HG03135 (cell line): ENCODE data around the gene SUCO.
"Not testable (repeated sequence)": the region's sequence is repeated elsewhere in the genome, so short reads cannot be mapped to it uniquely, and the experiment has no call there.

Source experiments
- ATAC-seq: cut with Tn5 transposase; IDR thresholded peaks from one replicate; pipeline ENCODE4 v1.9.1; 2021; ENCODE audit warnings: mild to moderate bottlenecking, moderate library complexity; ENCODE audit not compliant: unreplicated experiment

Gene SUCO

DNA sequence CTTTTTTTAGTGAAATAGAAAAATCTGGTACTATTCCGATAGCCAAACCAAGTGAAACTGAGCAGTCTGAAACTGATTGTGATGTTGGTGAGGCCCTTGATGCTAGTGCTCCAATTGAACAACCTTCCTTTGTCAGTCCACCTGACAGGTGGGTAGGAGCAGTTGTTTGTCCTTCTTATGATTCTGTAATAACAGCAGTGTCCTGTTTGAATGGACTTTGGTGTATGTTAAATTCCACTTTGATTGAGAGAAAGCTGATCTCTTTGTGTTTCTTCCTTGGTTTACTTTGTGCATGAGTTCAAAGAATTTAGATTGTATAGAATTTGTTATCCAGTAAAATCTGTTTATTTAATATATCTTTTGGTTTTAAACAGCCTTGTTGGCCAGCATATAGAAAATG is 24.3 kb downstream of the SUCO start:
- no peak for ATAC-seq

DNA sequence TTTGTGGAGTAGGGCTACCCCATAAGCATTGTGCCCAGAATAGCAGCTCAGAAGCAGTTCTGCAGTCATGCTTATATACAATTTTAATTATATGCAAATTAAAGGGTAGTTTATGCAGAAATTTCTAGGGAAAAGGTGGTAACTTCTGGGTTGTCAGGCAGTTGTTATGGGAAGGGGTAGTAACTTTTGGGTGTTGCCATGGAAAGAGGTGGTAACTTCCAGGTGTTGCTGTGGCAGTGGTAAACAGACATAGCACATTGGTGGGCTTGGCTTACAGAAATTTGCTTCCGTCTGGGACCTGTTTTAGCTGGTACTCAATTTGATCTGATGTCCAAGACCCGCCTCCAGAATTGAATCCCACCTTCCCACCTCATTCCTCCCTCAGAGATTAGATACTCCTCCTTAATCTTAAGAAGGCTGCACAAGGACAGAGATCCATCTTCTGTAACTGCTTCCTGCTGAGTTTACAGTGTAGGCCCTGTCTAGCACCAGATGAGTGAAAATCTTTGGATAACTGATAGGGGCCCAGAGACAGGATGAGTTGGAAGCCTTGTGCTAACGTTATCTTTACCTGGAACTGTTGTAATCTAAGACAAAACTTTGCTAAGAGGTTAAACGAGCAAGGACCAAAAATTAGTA is 26.7 kb downstream of the SUCO start:
- ATAC-seq: no peak

DNA sequence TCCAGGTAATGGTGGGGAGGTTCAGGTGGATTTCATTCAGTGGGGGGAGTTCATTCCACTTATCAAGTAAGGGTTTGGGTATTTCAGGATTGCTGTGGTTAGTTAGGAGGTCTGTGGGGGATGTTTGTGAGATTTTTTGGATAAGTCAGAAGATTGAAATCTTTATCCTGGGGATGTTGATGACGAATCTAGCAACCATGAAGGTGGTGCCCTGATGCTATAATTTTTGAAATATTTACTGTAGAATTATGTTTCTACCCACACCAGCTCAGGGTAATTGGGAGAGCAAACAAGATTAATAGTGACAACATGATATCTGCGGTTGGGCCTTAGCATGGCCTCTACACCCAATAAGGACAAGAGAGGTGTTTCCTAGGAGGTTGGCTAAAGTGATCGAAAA is 28.3 kb downstream of the SUCO start:
- no peak for ATAC-seq

DNA sequence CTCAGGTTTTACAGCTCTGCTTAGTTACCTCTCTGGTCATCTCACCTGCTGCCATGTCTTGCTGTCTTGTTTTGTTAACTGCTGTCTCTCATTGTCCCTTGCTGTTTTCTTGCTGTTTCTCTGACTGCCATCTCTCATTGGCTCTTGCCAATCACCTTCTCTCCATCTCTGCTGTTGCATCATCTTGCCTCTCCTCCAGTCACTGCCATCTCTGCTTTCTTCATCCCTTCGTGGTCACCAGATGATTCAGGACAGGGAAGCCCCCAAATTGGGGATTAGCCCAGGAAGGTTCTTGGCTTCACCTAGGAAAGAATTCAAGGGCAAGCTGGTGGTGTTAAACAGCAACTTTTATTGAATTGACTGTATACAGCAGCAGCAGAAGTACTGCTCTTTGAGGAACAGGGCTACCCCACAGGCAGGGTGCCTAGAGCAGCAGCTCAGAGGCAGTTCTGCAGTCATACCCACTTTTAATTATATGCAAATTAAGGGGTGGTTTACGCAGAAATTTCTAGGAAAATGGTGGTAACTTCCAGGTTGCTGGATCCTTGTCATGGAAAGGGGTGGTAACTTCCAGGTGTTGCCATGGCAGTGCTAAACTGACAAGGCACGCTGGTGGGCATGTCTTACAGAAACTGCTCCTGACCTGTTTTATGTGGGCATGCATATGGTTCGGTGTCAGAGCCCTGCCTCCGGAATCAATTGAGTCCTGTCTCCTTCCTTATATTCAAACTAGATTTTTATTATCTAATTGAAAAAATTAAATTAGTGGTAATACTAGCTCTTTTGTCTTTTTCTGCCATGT is 33.4 kb downstream of the SUCO start:
- no peak for ATAC-seq

DNA sequence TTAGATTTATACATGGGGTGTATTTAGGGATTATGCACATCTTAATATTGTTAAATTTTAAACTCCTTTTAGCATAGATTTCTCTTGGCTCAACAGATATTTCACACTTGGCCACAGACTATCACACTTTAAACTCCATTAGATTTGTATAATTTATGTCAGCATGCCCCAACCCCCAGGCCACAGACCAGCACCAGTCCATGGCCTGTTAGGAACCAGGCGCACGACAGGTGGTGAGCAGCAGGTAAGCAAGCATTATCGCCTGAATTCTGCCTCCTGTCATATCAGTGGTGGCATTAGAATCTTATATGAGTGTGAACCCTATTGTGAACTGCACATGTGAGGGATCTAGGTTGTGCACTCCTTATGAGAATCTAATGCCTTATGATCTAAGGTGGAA is 34.8 kb downstream of the SUCO start:
- no peak for ATAC-seq

DNA sequence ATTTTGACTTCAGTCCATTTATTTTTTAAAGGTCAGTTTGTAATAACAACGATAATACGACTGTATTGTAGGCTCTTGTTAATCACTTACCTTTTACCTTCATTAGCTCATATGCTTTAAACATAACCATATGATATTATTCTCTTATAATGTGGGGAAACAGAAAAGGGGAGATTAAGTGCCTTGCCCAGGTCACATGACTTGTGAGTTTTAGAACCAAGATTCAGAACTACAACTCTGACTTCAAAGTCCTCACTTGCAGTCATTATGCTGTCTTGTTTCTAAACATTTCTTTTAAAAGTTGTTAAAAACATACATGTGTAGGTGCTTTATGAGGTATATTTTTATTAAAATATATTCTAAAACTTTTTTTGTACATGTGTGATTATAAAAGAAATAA is 41.1 kb downstream of the SUCO start:
- ATAC-seq: no peak

DNA sequence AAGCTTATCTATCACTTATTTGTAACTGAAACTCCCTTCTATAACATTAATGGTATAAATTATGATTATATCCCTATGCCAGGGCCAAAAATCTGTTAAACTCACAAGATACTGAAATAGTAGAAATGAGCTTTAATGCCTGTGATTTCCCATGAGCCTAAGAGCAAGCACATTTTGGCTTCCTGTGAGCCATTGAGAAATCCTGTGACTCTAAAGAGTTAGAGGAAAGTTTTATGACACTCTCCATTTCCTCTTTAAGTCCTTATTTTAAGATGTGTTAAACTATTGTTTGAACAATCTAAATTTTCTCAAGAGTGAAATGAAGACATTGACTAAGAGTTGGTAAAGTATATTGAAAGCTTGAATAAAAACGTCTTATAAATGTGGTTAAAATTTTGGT is 45.6 kb downstream of the SUCO start:
- ATAC-seq: no peak

DNA sequence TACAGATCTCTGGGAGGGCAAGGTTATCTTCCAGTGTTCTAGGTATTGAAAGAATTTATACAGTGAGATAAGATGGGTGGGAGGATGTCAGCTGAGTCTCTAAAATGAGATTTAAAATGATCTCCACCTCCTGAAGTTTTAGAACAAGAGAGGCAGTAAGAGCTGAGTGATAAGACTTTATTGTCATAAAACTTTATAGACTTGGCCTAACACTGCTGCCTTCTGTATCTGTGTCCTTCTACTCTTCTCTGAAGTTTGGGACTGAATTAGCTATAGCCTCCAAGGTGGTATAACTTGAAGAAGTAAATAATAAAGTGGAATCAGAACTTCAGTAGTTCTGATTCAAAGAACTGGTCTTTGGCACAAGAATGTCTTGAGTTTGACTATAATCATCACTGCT is 48.3 kb downstream of the SUCO start:
- ATAC-seq: no peak

DNA sequence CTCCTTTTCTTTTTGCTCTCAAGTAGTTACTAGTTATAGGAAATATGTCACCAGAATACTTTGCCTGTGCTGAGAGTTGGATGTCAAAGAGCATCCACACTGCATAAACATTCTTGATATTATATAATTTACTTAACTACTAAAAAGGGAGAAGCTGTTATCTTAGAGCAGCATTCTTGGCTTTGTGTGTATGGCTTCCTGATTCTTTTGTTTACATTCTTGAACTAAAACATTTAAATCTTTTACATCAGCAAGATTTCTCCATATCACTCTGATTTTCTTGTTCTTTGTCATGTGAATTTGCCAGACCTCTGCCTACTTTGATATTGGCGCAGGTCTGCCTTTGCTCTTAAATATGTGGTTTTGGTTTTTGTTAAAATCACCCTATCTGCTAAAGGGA is 48.8 kb downstream of the SUCO start:
- ATAC-seq: no peak

DNA sequence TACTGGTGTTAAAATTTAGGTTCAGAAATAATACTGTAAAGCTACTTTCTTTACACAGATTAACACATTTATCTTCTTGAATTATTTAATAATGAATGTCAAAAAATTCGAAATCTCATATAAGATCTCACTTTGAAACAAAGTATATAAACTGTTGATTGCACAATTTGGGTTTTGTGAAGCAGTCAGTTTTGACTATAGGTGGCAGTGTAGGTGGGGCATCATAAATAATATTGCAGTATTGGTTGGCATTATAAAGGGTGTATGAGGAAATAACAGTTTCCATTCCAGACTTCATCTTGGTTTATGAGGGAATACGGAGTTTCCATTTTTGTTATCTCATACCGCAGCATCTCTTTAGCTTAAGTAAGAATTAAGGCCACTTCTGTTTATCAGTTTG is 49.9 kb downstream of the SUCO start:
- no peak for ATAC-seq

DNA sequence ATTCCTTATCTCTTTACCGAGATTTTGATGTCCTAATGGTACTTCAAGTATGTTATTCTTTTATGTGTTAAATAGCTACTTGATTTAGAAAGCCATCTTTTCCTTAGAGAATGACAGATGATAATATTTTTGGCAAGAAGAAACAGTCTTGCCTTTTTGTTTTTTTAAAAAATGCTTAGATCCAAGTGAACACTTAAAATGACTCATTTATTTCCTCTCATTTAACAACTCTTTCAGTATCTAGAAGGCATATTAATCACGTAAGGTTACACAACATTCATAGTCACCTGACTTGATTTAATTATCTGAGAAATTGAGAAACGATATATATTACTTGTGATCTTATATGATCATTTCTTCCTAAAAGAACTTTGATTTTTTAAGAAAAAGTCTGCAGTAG is 52.4 kb downstream of the SUCO start:
- ATAC-seq: no peak

DNA sequence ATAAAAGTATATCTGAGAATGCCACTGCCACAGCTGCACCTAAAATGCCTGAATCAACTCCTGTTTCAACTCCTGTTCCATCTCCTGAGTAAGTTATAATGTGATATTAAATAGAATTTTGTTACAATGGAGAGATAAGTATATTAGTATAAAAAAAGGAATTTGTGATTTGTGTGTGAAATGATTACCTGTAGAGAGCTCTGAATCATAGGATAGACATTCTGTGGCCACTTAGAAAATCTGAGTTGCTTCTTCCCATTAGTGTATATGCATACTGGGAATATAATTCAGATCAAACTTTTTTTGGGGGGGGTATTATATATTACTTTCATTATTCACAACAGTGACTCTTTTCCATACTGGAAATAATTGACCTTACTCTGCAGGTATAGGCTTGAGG is 52.9 kb downstream of the SUCO start:
- no peak for ATAC-seq

DNA sequence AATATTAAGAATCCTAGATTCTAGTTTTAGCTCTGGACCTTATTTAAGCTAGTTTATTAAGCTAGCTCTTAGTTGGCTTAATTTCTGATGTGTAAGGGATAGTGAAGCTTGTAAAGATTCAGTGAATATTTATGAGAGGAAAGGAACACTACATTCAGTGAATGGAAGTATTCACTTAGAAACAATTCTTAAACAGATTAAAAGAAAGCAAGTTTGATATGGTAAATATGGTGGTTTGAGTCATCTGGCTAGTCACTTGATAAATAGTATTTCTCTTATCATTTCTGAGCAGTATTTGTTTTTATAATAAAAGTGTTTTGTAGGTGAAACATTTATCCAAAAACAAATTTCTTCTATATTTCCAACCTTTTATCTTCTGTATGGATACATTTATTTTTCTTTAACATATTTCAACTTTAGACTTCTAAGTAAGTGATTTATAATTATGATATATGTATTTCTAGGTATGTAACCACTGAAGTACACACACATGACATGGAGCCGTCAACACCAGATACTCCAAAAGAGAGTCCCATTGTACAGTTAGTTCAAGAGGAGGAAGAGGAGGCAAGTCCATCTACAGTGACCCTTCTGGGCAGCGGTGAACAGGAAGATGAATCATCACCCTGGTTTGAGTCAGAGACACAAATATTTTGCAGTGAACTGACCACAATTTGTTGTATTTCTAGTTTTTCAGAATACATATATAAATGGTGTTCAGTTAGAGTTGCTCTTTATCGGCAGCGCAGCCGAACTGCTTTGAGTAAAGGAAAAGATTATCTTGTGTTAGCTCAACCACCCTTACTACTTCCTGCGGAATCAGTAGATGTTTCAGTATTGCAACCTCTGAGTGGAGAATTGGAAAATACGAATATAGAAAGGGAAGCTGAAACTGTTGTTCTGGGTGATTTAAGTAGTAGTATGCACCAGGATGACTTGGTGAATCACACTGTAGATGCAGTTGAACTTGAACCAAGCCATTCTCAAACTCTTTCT is 55.6 kb downstream of the SUCO start:
- no peak for ATAC-seq

DNA sequence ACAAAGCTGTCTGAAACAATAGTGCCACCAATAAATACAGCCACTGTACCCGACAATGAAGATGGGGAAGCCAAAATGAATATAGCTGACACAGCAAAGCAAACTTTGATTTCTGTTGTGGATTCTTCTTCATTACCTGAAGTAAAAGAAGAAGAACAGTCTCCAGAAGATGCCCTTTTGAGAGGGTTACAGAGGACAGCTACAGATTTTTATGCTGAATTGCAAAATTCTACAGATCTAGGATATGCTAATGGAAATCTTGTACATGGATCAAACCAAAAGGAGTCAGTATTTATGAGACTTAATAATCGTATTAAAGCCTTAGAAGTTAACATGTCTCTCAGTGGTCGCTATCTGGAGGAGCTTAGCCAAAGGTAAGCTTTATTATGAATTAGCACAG is 56.6 kb downstream of the SUCO start:
- no peak for ATAC-seq

DNA sequence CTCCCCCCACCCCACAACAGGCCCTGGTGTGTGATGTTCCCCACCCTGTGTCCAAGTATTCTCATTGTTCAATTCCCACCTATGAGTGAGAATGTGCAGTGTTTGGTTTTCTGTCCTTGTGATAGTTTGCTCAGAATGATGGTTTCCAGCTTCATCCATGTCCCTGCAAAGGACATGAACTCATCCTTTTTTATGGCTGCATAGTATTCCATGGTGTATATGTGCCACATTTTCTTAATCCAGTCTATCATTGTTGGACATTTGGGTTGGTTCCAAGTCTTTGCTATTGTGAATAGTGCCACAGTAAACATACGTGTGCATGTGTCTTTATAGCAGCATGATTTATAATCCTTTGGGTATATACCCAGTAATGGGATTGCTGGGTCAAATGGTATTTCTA is 58.5 kb downstream of the SUCO start:
- ATAC-seq: not testable (repeated sequence)

DNA sequence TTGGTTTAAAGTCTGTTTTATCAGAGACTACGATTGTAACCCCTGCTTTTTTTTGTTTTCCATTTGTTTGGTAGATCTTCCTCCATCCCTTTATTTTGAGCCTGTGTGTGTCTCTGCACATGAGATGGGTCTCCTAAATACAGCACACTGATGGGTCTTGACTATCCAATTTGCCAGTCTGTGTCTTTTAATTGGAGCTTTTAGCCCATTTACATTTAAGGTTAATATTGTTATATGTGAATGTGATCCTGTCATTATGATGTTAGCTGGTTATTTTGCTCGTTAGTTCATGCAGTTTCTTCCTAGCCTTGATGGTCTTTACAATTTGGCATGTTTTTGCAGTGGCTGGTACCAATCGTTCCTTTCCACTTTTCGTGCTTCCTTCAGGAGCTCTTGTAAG is 62.1 kb downstream of the SUCO start:
- ATAC-seq: not testable (repeated sequence)

DNA sequence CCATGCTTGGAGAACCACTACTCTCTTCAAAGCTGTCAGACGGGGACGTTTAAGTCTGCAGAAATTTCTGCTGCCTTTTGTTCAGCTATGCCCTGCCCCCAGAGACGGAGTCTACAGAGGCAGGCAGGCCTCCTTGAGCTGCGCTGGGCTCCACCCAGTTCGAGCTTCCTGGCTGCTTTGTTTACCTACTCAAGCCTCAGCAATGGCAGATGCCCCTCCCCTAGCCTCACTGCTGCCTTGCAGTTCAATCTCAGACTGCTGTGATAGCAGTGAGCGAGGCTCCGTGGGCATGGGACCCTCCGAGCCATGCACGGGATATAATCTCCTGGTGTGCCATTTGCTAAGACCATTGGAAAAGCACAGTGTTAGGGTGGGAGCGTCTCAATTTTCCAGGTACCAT is 63.8 kb downstream of the SUCO start:
- not testable (repeated sequence) for ATAC-seq

DNA sequence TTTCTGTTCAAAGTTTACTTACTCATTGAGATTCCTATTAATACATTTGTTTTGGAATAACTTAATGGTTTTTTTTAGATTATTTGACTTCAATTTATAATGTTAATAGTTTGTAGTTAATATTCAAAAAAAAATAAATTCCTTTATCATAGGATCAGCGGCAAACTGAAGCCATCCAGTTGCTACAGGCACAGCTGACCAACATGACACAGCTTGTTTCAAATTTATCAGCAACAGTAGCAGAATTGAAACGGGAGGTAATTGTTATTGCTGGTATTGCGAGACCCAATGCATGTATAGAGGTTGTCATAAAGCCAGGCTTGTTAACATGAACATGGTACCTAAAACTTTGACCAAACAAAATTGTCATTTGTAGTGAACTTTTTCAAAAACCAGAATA is 67.0 kb downstream of the SUCO start:
- no peak for ATAC-seq

DNA sequence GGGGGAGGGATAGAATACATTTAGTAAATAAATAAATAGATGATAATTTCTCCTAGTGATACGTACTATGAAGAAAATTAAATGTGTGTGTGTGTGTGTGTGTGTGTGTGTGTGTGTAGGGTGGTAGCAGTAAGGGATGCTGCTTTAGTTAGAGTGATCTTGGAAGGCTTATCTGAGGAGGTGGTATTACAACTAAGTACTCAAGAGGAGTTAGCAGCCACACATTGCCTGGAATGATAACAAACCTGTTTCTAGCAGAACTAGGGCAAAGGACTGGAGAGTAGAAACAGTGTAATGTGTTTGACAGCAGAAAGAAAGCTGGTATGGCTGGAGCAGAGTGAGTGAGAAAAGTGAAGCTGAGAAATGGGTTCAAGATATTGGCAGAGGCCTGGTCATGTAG is 67.7 kb downstream of the SUCO start:
- no peak for ATAC-seq

DNA sequence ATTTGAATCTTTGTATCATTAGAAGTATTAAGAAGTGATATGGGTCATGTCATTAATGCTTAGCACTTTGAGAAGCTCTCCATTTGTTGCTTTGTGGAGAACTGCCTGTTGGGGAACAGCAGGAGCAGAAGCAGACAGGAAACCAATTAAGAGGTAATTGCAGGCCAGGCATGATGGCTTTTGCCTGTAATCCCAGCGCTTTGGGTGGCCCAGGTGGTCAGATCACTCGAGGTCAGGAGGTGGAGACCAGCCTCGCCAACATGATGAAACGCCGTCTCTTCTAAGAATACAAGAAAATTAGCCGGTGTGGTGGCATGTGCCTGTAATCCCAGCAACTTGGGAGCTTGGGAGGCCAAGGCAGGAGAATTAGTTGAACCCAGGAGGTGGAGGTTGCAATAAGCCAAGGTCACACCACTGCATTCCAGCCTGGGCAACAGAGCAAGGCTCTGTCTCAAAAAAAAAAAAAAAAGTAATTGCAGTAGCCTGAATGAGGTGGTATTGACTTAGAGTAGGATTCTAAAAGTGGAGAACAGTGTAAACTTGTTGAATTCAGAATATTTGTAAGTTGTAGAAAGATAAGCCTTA is 68.2 kb downstream of the SUCO start:
- ATAC-seq: no peak

DNA sequence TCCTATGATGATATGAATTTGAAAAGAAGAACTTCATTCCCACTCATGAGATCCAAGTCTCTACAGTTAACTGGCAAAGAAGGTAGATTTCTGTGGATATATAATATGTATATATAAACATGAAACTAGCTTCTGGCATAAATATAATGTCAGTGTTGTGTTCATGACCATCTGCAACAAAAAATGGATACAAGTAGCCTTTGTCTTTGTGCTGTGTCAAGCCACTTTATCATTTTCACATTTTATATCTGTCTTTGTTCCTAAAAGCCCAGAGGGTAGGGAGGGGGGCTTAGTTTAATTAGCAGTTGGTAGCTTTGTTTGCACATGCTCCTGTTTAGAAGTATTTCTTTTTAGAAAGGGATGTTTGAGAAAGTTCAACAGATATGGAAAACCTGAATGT is 69.8 kb downstream of the SUCO start:
- no peak for ATAC-seq
